Measurements from ENCODE around the gene IFT88.

Gene IFT88

DNA sequence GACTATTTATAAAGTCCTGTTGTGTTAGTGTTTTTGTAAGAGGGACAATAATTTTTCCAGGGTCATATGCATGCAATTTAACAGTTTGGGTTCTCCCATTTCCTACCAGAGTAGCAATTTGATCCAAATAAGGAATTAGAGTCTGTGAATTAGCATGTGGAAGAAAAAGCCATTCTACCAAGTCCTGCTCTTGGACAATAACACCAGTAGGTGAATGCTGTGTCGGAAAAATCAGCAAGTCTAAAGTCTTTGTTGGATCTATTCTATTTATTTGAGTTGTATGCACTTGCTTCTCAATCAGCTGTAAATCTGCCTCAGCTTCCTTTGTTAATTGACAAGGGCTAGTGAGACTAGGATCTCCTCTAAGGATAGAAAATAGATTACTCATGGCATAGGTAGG, 115.1 kb downstream of the IFT88 start:
- DNase-seq (ENCODE audit: low read depth in 4 of 4, low spot score in 1 of 4) = no peak

DNA sequence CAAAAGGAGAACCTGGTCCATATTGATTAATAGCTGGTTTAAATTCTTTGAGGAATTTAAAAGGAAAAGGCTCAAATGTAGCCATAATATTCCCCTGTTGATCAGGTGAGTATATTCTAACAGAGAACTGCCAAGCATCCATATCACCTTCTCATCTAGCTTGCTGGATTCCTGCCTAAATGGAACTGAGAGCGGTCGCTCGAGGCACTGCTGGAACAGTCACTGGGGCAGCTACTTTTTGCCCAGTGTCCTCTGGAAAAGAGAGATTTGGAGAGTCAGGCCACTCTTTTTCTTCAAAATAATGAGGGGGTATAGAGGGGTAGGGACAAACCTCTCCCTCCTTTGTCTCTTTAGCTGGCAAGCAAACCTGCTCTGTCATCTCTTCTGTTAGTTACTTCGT, 117.1 kb downstream of the IFT88 start:
- DNase-seq (ENCODE audit: low read depth in 4 of 4, low spot score in 1 of 4) = no peak

DNA sequence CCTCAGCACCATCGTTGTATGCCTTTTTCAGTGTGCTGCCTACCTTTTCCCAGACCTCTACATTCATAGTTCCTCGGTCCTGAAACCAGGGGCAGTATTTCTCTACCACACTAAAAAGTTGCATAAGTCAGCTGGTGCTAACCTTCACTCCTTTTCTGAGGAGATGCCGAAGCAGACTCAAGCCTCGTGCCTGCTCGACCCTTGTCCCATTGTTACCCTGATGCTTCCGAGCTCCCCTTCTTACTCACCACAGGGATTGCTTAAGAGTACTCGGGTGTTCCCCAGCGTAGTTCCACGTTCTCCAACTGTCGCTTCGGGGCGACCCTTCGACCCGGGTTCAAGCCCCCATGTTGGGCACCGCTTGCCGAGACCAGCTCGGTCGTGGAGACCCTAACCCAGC, 117.6 kb downstream of the IFT88 start:
- no peak for DNase-seq (ENCODE audit: low read depth in 4 of 4, low spot score in 1 of 4)

DNA sequence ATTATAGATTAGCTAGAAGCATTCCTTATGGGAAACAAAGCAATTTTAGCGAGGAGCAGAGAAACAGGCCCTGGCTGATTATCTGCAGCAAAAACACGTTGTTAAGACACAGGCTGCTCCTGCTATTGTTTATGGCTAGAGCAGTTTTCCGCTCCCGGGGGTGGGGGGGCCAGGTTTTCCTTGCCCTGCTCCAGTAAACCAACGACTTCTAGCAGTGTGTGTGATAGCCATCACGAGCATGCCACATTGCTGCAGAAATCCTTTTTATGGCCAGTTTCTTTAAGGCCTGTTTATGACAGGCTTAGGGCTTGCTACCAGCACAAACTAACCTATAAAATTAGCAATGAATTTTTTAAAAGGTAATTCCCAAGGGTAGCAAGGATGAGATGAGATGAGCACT, 118.1 kb downstream of the IFT88 start:
- DNase-seq (ENCODE audit: low read depth in 4 of 4, low spot score in 1 of 4) = no peak

DNA sequence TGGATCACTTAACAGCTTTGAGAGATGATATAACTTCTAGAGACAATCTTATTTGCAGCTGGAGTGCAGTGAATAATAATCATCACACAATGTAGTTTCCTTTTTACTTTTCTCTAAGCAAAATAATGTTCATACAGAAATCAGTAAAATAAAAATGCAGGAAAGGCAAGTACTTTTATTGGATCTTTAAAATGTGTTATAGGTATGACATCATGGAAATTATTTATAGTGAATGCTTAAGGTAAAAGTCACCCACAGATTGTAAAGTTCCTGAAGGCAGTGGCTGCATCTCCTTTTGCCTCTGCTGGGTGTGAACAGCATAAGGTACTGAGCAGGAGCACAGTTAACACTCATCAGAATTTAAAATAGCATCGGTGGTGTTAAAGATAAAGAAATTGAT, 119.2 kb downstream of the IFT88 start:
- DNase-seq (ENCODE audit: low read depth in 4 of 4, low spot score in 1 of 4) = no peak

DNA sequence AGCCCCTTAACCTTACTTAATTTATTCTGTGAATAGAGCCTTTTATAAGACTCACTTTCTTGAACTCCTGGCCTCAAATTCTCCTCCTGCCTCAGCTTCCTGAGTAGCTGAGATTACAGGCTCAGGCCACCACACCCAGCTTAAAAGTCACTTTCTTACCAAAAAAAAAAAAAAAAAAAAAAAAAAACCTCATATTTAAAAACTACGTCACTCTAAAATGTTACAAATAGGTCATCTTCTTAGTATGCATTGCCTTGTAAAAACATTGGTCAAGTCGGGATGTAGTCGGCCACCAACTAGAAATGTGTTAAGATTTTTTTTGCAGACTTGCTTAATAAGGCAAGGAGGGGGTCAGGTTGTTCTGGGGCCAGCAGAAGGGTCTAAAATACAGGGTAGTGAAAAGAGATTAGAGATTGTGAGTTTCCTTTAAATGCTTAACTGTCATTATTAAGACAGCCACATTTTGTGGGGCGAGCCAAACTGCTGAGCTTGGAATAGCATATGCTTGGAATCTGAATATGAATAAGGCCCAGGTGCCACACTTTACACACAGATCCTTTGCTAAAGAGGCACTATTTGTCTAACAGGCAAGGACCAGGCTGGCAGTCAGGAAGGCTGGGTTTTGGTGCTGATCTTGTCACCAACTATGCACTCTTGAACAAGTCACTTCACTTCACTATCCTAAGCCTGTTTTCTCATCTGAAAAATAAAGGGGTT, 120.1 kb downstream of the IFT88 start:
- no peak for DNase-seq (ENCODE audit: low read depth in 4 of 4, low spot score in 1 of 4)

DNA sequence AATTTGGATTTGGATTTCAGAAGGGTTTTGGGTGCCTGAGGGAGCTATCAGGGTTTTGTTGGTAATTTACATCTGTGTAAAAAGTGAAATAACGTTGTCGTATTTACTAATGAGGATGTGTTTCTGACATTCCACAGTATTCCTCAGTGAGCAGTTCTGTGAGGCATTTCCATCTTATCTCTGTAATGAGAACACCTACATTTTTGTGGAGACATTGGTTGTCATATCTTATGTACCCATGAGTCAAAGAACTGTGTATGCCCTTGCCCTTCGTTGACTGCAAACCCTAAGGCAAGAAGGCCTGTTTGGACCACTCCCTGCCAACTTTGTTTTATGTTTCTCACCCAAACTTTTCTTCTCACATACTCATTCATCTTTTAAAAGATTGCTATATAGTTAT, 122.3 kb downstream of the IFT88 start:
- DNase-seq (ENCODE audit: low read depth in 4 of 4, low spot score in 1 of 4) = no peak

DNA sequence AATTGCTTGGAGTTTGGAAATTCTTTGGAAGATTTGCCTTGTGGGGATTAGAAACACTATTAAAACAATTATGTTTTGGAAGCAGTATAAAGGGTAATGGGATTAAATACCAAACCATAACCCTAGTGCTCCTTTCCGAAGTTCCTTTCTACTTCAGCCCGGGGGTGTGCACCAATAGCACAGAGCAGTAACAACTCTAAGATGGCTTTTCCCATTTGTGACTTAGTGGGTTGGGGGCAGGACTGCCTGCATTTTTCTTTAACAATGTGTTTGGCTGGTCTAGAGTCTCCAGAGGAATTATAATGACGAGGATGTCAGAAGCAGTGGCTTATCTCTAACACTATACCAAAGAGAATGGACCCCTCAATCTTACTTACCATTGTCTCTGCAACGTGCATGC, 124.7 kb downstream of the IFT88 start:
- no peak for DNase-seq (ENCODE audit: low read depth in 4 of 4, low spot score in 1 of 4)

DNA sequence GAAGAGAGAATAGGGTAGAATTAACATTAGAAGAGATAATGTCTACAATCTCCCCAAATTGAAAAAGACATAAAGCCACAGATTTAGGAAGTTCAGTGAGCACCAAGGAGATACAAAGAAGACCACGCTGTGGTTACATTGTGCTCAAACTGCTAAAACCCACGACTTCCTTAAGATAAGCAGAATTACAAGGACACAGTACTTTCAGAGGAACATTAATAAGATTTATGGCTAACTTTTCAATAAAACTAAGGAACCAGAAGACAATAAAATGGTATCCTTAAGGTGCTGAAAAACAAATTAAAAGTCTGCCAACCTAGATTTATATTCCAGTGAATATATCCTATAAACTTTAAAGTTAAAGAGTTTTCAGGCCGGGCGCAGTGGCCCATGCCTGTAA, 129.1 kb downstream of the IFT88 start:
- no peak for DNase-seq (ENCODE audit: low read depth in 4 of 4, low spot score in 1 of 4)

DNA sequence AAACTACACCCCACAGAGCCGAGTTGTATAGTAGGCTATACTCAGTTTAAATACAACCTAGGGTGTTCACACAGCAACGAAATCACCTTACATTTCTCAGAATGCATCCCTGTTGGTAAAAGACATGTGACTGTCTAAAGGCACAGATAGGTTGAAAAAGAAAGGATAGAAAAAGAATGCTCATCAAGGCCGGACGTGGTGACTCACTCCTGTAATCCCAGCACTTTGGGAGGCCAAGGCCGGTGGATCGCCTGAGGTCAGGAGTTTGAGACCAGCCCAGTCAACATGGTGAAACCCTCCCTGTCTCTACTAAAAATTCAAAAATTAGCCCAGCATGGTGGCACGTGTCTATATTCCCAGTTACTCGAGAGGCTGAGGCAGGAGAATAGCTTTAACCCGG, 132.8 kb downstream of the IFT88 start:
- DNase-seq (ENCODE audit: low read depth in 4 of 4, low spot score in 1 of 4) = no peak

DNA sequence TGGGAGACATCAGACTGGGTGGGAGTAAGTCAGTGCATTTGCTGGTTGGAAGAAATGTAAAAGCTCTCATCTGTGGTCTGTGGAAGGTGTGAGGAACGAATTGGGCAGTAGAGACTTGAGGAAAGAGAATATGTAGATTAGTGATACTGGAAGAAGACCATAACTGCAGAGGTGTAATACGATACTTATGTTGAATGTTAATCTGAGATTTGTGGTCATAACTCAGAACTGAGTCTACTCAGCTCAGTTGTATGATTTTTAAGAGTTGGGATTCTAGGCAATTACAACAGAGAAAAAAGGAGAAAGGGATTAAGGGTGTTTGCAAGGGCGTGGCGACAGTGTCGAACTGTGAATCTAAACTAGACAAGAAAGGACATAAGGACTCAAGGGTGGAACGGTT, 133.3 kb downstream of the IFT88 start:
- DNase-seq (ENCODE audit: low read depth in 4 of 4, low spot score in 1 of 4) = no peak

DNA sequence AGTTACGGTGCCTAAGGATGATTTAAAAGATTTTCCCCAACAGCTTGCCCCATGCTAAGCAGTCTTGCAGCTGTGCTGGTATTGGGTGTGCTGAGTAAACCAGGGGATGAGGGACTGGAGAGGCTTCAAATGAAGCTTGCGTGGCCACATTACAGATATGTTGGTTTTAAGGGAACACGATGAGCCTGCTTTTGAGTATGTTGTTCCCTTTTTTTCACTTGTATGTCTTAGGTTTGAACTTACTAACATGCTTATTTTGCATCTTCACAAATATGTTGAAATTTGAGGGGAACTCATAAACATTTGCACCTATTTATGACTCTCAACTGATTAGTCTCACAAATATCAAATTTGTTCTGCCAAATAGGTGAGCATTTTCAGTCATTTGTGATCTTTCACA, 134.5 kb downstream of the IFT88 start:
- no peak for DNase-seq (ENCODE audit: low read depth in 4 of 4, low spot score in 1 of 4)

DNA sequence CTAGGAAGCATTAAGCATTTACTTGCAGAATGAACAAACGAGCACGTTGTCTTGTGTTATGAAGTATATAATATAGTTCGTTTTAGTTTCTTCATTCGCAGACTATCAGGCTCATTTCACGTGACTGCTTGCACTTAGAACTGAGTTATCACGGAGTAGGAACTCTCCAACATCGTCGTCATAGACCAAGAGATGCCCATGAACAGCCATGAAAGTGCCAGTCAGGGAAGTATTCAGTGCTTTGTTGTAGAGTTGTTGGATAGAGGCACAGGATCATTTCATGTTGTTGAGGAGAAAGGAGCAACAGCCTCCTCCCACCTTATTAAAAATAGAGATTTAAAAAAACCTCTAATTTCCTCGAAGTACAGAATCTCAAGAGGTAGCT, 135.6 kb downstream of the IFT88 start:
- DNase-seq (ENCODE audit: low read depth in 4 of 4, low spot score in 1 of 4) = no peak

DNA sequence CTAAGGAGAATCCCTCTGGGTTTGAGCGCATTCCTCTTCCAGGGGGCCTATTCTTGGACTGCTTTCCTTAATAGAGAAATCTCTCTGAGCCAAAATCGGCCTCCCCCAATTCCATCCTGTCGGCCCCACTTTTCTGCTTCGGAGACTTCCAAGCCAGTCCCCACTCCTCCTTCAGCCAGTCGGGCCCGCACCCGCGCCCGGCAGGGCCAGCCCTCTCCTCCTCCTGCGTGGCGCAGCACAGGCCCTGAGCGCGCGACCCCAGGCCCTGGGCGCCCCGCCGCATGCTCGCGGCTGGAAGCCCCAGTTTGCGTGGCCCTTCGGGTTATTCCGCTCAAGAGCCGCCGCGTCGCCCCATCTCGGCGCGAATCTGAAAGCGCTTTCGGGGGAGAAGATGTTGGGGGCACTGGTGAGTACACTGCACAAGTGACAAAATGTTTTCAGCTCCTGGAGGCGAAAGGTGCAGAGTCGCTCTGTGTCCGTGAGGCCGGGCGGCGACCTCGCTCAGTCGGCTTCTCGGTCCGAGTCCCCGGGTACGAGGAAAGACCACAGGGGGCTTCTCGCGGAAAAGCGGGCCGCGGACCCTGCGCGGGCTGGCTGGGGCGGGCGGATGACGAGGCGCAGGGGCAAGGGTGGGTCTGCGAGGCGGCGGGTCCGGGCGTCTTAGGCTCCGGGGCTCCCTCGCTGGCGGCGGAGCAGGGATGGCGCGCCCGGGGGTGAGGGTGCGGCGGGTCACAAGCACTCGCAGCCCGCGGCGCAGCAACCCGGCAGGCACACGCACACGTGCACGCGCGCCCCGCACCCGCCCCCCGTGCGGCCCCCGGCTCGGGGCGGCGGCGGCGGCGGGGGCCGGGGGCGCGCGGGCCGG, 136.2 kb downstream of the IFT88 start, which contains the start of gene IL17D:
Gene IL17D (plus strand): TSS at position 785 of the 865 bp plus-strand sequence. CDS start 303 bp downstream, outside the sequence.
- peak in 1 of 4 experiments; percentile 19 for DNase-seq (ENCODE audit: low read depth in 4 of 4, low spot score in 1 of 4)

DNA sequence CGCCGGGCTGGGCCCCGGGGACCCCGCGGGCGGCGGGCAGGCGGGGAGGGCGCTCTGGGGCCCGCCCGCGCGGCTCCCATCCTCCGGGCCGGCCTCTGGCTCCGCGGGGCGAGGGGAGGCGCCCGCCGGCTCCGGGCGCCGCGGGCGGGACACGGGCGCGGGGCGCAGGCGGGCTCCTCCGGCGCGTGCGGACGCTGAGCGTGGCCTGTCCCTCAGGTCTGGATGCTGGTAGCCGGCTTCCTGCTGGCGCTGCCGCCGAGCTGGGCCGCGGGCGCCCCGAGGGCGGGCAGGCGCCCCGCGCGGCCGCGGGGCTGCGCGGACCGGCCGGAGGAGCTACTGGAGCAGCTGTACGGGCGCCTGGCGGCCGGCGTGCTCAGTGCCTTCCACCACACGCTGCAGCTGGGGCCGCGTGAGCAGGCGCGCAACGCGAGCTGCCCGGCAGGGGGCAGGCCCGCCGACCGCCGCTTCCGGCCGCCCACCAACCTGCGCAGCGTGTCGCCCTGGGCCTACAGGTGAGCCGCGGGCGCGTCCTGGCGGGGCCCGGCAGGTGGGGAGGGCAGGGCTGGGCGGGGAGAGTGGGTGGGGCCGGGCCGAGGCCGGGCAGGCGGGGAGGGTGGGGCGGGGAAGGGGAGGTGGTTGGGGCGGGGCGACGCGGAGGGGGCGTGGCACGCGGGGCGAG, 137.0 kb downstream of the IFT88 start:
- peak; percentile 35 to 63 (median 57) for DNase-seq (ENCODE audit: low read depth in 4 of 4, low spot score in 1 of 4)

DNA sequence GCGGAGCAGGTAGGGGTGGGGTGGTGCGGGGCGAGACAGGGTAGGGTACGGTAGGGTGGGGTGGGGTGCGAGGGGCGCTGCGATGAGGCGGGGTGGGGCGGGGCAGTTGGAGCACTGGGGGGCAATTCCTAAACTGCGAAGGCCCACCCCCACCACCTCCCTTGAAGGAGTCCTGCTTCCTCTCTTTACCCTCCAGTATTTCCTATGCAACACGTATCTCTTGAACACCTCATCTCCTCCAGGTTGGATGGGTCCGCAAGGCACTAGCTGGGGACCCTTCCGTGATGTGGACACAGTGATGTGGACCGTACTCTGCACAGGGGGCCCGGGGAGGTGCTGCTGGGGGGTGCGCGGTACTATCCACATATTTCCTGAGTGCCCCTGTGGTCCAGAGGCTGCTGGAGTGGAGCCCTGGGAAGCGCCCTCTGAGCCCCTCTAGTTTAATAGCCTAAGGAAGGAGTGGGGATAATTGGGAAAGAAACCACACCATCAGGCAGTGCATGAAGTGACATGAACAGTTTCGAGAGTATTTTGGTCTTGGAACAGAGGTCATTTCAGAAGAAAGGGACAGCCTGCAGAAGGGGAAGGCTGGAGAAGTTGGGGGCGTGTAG, 137.6 kb downstream of the IFT88 start:
- no peak for DNase-seq (ENCODE audit: low read depth in 4 of 4, low spot score in 1 of 4)

DNA sequence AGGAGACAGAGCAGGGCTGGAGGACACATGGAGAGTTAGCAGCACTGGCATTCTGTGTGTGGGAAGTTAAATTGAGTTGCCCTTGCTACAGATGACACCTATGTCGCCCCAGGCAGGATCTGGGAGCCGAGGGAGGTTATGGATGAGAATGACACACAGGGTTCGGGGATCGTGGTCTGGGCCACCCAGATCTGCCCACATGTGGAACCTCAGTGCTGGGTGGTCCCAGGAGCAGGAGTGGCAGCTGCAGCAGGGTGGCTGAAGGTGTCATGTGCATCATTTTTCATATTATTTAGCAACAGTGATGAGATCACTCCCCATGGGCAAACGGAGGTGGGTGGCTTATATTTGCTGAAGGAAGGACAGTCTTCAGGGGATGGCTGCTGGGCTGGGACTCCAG, 139.7 kb downstream of the IFT88 start:
- no peak for DNase-seq (ENCODE audit: low read depth in 4 of 4, low spot score in 1 of 4)

DNA sequence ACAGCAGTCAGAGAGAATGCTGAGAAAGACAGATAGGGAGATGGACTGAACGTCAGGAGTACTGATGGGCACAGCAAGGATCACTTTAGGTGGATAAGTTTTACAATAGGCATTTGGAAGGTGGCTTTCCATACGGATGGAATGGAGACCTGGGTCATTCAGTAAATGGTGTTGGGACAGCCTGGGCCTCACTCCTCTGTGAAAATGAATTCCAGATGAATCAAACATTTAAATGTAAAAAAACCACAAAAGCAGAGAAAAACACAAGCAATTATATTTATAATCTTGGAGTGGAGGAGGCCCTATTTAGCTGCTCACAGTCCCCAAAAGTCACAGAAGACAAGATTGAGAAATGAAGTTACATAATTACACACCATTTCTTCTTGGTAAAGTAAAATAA, 141.3 kb downstream of the IFT88 start:
- DNase-seq (ENCODE audit: low read depth in 4 of 4, low spot score in 1 of 4) = no peak

DNA sequence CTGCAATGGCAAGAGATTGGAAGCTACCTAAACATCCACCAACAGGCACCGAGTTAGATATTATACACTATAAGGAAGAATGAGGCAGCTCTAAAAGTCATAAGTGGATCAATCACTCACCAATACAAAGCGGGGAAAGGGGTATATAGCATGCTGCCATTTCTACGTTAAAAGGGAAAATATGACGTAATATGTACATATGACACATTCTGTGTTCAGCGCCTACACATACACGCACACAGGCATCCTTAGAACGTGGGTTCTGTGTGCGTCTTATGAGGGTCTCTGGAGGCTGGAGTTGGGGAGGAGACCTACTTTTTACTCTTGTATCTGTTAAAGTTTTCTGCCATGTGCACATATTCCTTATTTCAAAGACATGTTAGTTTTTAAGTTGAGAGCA, 142.4 kb downstream of the IFT88 start:
- no peak for DNase-seq (ENCODE audit: low read depth in 4 of 4, low spot score in 1 of 4)

DNA sequence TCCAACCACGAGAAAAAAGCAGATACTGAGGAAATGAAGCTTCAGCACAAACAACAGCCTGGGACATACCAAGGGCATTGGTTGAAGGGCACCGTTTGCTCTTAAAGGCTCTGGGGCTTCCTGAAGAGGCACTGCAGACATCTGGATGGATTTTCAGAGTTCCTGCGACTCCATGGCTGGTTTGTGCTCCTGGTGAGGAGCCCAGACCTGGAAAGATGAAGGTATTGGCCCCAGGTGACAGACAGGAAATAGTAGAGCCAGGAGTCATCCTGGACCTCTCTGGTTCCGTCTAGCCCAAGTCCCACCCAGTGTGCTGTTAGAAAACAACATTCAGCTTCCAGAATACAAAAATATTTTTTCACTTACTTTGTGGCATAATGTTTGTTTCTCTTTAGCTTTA, 142.8 kb downstream of the IFT88 start:
- no peak for DNase-seq (ENCODE audit: low read depth in 4 of 4, low spot score in 1 of 4)

DNA sequence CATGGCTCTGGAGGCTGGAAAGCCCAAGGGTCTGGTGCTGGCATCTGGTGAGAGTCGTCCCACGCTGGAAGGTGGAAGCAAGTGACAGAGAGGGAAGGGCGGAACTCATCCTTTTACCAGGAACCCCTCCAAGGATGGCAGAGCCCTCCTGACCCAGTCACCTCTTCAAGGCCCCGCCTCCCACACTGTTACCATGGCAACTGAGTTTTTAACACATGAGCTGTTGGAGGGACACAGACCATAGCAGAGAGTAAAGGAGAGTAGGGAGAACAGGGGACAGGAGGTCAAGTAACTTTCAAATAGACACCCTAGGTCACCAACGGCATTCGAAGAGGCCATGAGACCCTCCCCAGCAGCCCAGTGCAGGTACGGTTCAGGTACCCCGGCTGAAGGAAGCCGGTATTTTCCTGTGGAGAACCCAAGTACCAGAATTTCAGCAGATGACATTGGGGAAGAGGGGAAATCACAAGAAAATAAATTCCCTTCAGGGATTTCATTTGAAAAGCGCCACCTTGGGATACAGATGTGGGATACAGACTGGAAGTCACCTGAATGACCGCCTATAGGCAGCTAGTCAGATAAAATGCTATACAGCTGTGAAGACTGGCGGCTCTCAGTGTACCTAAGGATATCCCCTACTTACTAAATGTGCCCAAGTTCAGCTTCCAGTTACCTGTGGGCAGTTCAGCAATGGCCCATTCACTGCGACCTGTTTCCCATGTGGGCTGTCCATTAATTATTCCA, 144.5 kb downstream of the IFT88 start:
- DNase-seq (ENCODE audit: low read depth in 4 of 4, low spot score in 1 of 4) = no peak
